Left ventricle myocardium superior (tissue), 1 donor: Measurements from ENCODE around the gene RTN4R. TPM values are rescaled to one million over a fixed set of nuclear protein-coding genes. Genes with fewer than 3 reads are reported as not detected.

Experiments
- ATAC-seq: fragments of 200-7000 bp; cut with Tn5 transposase; one replicate; pipeline ENCODE4 v1.9.1; 2020; ENCODE audit warnings: mild to moderate bottlenecking, moderate library complexity
- DNase-seq: peaks from one replicate; pipeline ENCODE4 v3.0.0-alpha.2; 2020
- intact Hi-C: fragments of 100-400 bp; cut with micrococcal nuclease; formaldehyde crosslinking; loops from one replicate; pipeline ENCODE4 v1.11.0; 2022
- total RNA-seq: library from RNA; stranded (reverse); fragmentation: NEBNext Ultra II Directional; extraction: Animal tissue kit (Norgen Biotek cat#: 25700); gene quantifications from one replicate; pipeline ENCODE4 v1.2.1, GENCODE V29; 2021
- donor health status: DM: no; HTN: yes; CAD: no; lungs with severe emphysema.

Gene RTN4R
- total RNA-seq, 1 donor from 2014 or later, result 1.2 TPM

DNA sequence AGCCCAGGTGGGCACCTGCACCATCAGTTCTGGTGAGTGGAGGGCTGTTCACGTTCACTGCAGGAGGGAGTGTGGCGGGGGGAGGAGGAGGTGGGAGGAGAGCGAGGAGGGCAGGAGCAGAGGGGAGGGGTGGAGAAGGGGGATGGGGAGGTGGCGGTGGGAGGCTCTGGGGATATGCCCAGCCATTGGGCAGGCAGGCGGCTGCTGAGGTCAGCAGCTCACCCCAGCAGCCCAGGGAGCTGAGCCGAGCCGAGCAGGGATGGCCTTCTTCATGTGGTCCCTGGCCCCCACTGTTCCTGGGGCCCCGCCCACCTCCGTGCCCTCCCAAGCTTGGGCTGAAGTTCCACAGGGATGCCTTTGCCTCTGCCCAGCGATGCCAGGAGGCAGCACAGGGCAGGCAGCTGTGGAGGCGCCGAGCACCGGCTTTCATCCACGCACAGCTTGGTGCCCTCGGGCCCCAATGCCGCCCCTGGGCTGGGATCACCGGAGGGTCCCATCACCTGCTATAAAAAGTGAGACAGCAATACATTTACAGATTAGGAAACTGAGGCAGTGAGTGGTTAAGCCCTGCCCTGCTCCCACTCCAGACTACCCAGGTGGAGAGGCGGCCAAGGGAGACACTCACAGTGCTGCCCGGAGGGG lies 21.6 kb downstream of the RTN4R start:
- DNase-seq, result no peak
- intact Hi-C loops, result no loop called here
- ATAC-seq, result no peak

DNA sequence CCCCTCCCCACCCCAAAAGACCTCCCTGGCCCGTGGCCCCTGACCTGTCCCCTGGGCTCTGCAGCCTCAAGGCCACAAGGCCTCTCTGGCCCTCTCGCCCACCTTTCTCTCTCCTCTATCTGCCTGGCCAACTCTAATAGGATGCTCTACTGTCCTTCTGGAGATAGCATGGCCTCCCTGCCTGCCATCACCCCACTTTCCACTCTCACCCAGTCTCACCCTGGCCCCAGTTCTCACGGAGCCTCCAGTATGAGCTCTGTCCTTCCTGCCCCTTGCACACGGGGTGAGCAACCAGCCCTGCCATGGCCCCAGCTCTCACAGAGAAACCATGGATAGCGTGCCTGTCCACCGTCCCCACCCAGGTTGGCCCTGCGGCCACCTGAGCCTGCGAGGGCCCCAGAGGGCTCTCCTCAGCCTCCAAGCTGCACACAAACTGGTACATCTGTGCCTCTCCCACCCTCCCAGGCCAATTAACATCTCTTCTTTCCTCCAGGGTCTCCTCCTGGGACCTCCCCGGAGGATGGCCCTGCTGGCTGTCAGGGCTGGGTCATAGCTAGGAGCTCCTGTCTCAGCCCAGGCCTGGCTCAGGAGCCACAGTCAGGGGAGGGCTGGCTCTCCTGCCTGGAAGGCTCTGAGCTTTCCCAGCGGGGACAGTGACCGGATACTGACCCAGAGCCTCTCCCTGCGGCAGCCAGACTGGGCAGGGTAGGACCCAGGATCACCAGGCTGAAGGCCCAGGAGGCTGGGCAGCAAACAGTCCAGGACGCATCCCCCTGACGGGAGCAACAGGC lies 22.3 kb downstream of the RTN4R start:
- no peak for DNase-seq

DNA sequence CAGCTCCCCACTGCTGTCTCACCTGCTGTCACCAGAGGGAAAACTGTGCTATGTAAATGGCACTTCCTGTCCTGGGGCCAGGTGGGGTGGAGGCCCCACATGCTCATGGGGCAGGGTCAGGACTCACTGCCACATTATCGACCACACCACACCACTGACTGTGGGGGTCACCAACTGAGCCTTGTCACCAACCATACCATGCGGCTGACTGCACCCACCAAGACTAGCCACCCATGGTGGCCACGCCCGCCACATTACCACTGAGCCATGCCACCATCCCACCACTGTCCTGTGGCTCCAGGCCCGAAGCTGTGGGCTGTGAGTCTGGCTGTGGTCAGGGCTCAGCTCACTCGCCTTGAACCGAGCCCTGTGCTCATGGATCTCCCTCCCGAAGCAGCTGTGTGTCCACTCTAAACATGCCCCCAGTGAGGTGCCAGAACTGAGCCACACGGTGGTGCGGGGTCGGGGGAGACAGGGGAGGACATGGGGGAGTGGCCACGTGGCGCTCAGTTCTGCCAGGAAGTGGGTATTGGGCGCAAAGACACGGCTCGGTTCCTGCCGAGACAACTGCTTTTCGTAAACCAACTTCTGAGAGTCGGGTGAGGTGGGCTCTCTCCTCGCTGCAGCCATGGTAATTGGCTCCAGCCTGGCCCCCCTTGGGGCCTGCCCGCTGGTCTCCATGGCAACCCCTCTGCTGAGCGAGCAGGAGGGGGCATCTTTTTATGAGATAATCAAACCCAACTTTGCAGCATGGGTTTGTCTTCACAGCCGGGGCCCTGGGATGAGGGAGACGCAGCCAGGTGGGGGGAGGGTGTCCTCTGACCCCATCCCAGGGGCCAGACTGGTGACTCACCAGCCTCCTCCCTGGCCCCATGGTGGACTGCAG lies 23.2 kb downstream of the RTN4R start:
- no peak for DNase-seq
- no peak for ATAC-seq
- intact Hi-C loops, result no loop called here

More for the DNA sequence above, 22.3 kb downstream of the RTN4R start:
- intact Hi-C loops, result no loop called here
- ATAC-seq, result no peak

DNA sequence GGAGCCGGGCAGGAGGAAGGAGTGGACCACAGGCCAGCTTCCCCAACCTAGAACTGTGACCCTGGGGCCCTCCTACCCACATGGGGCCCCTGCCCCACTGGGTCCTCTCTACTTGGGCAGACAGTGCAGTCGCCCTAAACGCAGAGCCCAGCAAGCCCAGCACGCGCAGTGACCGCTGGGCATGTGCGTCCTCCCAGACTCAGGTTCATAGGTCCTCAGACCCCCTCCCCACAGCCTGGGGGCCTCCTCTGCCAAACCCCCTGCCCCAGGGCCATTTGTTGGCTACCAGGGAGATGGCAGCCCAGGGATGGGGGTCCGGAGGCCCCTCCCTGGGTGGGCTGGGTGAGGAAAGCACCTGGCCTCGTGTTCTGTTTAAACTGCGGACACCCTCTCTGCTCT lies 23.9 kb downstream of the RTN4R start:
- ATAC-seq, result no peak
- DNase-seq, result no peak
- intact Hi-C loops, result no loop called here

DNA sequence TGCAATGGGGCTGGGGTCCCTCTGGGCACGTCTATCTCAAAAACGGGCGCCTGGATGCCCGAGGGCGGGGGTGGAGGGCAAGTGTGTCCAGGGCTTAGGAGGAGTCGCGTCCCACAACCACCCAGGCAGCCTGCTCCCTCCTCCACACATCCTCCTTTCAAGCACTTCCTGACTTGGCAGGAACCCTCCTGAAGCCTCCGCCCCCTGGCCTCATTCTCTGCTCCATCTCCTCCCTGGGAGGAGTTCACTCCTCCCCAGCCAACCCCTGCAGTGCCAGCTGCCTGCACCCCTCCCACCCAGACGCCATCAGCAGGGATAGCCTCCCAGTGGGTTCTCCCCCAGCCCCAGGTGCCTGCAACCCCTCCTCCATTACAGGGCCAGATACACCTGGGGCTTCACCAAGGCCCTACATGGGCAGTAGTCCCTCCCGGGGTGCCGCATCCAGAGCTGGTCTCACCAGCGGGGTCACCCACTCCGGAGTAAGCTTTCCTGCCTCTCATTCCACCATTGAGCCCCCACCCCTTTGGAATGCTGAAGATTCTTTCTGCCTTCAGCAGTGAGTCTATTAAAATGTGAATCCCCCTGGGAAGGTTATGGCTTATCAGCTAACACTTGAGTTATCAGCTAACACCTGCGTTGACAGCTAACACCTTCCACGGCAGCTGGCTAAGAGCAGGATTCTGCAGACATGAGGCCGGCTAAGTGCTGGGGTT lies 24.4 kb downstream of the RTN4R start:
- DNase-seq (peak; percentile 75), ATAC-seq (peak; percentile 85)
- intact Hi-C loops, result no loop called here

DNA sequence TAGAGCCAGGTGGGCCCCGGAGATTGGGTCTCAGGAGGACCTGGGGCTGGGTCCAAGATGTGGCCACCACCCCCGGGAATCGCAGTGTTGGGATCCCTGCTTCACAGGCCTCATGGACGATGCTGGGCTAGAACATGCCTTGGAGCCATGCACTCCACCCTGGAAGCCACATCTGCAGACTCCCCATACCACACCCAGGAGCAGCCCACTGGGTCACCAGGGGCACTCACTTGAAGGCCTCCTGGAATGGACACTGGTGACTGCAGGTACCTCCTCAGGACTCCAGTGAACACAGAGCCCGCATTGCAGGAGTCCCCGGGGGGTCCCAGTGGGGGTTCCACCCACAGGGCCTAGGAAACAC lies 25.0 kb downstream of the RTN4R start:
- DNase-seq (no peak), ATAC-seq (no peak)
- intact Hi-C loops, result no loop called here

DNA sequence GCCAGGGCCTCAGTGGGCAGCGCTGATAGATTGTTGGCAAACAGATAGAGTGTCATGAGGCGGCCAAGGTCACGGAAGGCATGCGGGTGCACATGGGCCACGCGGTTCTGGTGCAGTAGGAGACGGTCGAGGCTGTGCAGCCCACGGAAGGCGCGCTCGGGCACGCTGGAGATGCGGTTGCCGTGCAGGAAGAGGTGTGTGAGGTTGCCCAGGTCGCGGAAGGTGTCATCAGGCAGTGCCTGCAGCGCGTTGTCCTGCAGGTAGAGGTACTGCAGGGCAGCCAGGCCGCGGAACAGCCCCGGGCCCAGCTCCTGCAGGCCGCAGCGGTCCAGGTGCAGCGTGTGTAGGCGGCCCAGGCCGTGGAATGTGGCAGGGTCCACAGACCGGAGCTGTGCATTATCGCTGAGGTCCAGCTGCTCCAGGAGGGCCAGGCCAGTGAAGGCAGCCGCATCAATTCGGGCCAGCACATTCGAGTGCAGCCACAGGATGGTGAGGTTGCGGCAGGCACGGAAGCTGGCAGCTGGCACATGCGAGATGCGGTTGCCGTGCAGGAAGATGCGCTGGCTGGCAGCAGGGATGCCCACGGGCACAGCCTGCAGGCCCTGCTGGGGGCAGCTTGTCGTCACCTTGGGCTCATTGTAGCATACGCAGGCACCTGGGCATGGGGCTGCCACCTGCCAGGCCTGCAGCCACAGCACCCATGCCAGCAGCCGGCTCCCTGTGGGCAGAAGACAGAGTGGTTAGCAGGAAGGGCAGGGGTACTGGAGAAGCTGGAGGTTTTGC lies 25.5 kb downstream of the RTN4R start:
- intact Hi-C loops, result no loop called here
- DNase-seq (no peak), ATAC-seq (no peak)

DNA sequence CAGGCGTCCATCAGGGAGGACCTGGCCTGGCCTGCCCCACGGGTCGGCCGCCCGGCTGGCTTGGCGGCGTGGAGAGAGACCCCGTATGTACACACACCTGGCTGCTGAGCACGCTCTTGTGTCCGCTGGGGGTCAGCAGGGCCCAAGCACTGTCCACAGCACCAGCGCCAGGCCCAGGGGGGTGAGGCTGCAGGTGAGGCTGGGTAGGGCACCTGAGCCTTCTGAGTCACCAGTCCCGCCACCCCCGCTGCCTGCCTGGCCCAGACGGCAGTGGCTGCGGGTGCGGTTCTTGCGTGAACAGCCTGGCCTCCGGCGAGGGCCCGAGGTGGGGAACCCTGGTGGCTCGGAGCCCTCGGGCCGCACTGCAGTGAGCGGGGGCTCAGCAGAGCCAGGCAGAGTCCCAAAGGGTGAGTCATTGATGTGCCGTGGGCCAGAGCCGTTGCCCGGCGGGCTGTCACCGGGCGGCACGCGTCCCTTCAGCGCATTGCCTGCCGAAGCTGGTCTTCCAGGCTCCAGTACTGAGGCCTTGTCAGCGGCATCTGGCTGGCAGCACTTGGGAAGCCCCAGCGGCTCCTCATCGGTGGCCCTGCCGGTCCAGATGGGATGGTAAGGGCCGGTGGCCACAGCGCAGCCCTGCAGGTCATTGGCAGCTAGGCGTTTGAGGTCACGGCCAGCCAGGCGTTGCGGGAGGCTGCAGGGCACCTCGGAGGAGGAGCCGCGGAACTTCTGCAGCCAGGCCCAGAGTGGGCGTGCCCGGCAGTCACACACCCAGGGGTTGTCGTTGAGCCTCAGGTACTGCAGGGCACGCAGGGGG lies 26.3 kb downstream of the RTN4R start:
- intact Hi-C loops, result no loop called here
- ATAC-seq (no peak), DNase-seq (no peak)

DNA sequence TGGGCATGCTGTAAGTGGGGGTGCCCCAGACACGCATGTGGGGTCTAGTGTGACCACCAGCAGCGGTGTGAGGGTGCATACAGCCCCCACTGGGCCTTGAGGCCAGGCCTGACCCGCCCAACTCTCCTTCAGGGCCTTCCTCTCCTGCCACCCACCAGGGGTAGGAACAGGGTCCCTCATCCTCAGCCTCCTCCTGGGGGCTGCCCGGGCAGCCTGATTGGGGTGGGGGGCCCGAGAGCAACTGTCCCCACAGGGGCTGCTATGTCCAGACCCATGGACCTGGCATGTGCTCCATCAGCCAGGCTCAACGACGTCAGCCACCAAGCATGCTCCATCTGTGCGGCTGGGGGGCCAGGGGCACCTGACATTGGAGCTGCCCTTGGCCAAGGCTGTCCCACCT lies 27.2 kb downstream of the RTN4R start:
- DNase-seq (no peak), ATAC-seq (no peak)
- intact Hi-C loops, result no loop called here

DNA sequence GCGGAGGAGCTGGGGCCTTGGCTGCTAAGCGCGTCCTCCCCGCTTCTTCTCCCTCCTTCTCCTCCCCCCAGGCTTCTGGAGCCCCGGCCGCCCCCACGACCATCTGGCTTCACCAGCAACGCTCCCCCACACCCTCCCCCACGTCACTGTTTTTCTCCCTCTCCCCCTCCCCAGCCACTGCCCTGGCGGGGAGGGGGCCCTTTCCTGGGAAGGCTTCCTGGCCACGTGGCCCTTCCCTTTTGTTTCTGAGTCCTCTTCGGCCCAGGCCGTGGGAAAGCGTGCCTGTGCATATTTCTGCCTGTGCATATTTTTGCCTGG lies 27.7 kb downstream of the RTN4R start:
- intact Hi-C loops, result no loop called here
- ATAC-seq, result no peak
- DNase-seq, result no peak

DNA sequence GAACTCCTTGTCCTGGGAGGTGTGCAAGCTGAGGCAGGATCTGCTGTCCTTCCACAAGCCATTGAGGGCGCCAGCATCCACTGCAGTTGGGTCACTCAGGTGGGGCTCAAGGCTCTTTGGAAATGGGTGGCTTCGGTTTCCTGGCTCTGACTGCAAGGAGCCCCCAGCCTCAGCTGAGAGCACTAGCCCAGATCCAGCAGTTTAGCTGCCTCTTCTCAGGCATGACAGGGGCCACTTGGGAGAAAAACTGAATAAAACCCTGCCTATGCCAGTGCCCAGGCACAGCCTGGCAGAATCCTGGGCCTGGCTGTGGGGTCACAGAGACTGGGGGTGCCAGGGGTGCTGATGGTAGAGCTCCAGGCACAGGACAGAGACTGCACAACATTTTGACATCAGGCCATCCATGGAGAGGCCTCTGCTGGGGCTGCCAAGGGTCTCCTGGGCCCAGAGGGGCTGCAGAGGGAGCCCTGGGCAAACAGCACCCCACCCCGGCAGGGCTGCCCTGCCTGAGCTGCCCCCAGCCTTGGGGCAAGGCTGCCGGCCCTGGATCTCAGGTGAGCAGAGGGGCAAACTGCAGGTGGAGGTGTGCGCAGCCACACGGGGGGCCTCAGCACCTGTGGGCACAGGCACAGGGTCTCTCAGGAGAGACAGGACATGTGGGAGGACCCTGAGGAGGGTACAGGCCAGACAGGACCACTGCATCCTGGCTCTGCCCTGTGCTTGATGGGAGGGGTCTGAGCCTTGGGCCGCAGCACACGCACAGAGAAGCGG lies 28.3 kb downstream of the RTN4R start:
- no peak for ATAC-seq
- intact Hi-C loops, result no loop called here

DNA sequence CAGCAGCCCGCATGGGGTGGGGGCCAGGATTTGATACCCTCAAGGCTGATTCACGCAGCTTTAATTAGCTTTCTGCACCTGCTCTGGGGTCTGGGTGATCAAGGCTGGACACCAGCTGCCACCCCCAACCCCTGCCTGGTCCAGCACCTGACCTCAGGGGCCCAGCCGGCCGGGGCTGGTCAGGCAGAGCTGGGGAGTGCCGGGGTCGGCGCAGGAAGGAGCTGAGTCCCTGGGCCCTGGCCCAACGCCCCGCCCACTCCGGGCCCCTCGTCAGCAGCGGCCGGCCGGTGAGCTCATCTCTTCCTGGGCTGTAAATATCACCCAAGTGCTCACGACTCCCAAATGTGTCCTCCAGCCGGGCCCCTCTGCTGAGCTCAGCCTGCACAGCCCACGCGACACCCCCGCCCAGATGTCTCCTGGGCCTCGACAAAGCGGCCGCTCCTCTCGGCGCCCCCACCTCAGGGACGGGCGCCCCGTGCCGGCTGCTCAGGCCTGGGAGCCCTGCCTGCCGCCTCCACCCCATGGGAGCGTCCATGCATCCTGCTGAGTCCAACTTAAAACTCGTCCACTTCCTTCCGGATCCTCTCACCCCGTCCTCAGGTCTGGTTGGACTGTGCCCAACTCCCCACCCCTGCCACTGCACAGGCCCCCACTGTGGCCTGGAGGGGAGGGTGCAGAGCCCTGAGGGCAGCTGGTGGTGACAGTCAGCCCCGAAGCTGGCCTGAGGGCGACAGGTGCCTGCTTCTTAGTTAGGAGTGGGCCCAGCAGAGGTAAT lies 29.0 kb downstream of the RTN4R start:
- DNase-seq (peak; percentile 67), ATAC-seq (peak; percentile 56)
- intact Hi-C loops, result no loop called here

More for the DNA sequence above, 28.3 kb downstream of the RTN4R start:
- no peak for DNase-seq

DNA sequence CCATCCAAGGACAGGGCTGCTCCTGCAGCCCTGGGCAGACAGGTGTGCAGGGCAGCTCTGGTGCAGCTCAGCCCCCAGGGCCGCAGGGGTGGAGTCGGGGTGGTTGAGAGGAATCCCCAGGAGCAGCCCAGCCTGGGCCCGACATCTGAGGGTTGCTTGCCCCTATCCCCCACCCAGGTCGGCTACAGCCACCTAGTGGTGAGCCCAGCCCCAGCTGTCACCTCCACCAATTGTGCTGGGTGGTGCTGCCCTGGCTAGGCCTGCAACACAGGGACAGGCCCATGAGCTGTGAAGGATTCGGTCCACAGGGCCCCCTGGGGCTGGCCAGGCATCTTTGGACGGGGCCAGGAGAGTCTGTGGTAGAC lies 29.6 kb downstream of the RTN4R start:
- intact Hi-C loops, result no loop called here
- ATAC-seq (peak; percentile 66), DNase-seq (peak; percentile 58)

DNA sequence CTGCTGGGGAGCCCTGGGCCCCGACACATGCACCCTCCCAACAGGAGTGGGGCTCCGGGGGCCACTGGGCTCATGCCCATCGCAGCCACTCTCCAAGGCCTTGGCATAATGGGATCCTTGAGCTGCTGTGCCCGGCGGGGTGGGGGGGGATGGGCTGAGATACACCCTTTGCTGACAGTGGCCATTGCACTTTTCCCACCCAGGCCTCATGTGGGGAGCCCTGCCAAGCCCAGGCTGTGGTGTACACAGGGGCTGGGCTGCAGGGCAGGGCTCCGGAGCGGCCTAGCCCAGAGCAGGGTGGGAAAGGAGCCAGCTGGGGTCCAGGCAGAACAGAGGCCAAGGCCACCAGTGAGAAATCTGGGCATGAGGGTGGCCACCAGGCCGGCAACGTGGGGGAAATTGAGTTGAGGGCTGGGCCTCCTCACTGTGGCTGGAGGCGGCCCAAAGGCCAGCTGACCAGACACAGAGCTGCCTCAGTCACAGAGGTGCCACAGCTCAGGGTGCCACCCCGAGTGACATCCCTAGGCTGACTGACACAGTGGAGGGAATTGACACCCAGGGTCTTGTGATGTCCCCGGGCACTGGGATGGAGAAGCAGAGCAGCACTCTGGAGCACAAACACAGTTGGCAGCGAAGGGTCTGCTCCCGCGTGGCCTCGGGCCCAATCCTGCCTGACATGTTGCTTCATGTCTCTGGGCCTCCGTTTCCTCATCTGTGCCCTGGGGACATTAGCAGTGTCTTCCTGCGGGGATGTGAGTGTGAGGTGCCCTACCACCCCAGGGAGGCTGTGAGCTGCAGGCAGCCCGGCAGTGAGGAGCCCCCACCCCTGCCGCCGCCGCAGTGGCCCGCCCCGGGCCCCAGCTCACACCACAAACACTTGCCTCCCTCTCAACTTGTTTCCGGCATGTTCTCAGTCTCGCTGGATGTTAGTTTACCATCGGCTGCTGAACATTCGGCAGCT lies 30.4 kb downstream of the RTN4R start:
- ATAC-seq (no peak), DNase-seq (no peak)
- intact Hi-C loops, result no loop called here

DNA sequence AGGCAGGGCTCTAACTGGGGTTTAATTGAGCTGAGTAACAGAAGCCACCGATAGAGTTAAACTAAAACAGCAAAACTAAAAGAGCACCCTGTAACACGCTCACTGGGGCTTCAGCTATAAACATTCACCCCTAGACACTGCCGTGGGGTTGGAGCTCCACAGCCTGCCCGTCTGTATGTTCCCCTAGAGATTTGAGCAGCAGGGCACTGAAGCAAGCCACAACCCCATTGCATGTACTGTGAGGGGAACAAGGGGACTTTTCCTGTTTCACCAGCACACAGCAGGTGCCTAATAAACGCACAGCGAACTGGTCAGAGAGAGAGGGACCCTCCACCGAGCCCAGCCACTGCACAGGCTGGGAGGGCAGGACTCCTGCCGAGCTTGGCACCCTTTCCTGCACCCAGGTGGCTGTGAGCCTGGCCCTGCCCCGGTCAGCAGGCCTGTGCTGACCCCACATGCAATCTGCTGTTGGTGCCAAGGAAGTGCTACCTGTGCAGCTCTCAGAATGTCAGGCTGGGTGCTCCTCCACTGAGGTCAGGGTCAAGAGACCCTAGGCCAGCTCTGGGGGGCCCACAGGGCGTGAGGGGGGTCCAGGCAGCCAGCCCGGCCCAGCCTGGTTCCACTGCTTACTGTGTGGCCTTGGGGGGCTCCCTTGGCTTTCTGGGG lies 31.9 kb downstream of the RTN4R start:
- ATAC-seq (no peak), DNase-seq (no peak)
- intact Hi-C loops, result no loop called here
